GM10266 (cell line): ENCODE measurements around the gene GRHPR.

Source experiments
- DNase-seq: peaks from one replicate; pipeline ENCODE4 v3.0.0; 2012; ENCODE audit errors: extremely low spot score
- CTCF ChIP-seq: IDR thresholded peaks from 2 replicates; pipeline ENCODE4 v1.5.1; 2012; ENCODE audit warnings: mild to moderate bottlenecking, low read depth; ENCODE audit not compliant: control insufficient read depth, insufficient read depth; ENCODE audit errors: missing control alignments

The GRHPR gene

DNA sequence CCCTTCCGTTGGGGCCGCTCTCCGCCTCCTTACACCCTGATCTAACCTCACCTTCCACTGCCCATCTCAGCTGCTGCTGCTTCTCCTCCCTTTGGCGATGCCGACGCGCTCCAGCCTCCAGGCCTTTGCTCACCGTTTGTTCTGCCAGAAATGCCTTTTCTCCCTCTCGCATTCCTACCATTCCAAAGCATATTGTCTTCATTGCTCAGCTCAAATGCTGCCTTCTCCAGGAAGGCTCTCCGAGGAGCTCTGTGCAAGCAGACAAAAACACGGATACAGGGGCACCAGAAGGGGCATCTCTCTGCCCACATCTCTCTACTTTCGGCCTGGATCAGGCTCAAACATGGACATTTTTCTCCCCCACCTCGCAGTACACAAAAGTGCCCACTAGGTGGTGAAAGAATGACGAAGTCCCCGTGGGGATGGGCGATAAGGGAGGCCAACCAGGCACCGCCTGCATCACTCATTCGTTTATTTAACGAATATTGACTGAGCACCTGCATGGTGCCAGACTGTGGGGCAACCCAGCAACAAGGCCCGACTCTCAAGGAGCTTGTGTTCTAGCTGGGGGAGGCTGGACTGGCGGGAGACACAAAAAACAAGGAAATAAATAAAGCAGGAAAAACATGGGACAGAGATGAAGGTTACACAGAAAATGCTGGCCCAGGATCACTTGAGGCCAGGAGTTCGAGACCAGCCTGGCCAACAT lies 7.3 kb upstream of the GRHPR start:
- TF ChIP-seq CTCF = peak; percentile 72
- DNase-seq = peak; percentile 72

- no peak for DNase-seq
- no peak for TF ChIP-seq CTCF
Observed at GRCh38 chr9:37417252-37417803, 5.2 kb upstream of the GRHPR start.

DNA sequence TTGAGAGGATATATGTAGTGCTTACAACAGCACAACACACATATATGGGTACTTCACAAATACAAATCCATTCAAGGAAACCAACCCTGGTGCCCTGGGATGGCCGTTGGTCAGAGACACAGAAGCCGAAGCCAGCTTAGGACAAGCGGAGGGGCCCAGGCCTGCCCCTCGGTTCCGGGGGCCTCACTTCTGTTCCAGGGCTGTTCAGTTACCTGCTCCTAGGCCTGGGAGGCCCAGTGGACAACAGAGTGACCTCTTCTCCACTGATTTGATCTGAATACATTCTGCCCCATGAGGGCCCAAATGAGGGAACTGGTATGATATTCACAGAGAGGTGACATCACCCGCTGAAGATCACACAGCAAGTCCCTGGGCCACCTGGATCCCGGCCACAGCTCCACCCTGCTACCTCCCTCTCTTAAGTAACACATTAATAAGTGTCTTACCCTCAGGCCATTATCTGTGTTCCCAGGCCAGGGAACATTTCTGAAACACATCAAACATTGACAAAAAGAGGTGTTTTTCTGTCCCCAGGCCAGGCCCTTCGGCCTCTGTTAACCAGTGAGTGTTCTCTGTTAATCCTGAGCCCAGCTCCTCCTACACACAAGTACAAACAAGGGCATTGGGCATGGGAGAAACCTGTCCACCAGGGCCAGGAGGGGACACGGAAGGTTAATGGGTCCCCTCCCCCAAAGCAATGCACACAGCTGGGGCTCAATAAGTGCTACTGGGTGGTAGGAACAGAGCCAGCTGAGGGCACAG lies 4.5 kb upstream of the GRHPR start:
- TF ChIP-seq CTCF = no peak
- DNase-seq = no peak

DNA sequence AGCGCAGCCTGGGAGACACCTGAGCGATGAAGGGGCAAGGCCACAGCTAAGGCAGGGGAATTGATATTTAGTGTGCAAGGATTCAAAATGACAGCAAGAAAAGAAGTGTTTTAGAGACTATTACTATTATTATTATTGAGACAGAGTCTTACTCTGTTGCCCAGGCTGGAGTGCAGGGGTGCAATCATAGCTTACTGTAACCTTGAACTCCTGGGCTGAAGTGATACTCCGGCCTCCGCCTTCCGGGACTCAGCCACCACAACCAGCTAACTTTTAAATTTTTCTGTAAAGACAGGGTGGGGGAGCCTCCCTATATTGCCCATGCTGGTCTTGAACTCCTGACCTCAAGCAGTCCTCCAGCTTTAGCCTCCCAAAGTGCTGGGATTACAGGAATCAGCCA lies 3.3 kb upstream of the GRHPR start:
- TF ChIP-seq CTCF = no peak
- no peak for DNase-seq

DNA sequence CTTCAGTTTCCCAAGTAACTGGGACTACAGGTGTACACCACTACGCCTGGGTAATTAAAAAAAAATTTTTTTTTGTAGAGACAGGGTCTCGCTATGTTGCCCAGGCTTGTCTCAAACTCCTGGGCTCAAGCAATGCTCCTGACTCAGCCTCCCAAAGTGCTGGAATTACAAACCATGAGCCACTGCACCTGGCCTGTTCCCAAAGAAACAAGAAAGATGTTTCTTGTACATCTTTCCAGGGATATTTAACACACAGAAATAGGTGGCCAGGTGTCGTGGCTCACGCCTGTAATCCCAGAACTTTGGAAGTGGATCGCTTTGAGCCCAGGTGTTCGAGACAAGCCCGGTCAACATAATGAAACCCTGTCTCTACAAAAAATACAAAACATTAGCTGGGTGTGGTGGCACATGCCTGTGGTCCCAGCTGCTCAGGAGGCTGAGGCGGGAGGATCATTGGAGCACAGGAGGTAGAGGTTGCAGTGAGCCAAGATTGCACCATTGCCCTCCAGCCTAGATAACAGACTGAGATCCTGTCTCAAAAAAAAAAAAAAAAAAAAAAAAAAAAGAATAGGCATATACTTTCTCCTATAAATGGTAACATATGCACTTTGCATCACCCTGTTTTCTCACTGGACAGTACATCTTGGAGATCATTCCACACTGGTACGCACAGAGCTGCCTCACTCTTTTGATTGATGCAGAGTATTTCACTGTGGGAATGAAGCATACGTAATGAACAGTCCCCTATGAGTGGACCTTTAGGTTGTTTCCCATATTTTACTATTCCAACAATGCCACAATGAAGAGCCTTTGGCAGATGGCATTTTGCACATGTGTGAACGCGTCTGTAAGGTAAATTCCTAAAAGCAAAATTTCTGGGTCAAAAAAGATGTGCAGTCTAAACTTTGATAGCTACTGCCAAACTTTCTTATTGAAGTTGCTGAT lies 2.0 kb upstream of the GRHPR start:
- no peak for DNase-seq
- TF ChIP-seq CTCF = no peak

- peak; percentile 38 for DNase-seq
- TF ChIP-seq CTCF = no peak
Observed at GRCh38 chr9:37421914-37422288, 595 bp upstream of the GRHPR start.
